HG03457 (cell line): ENCODE data around the gene STARD9.
"Not testable (repeated sequence)": the region's sequence is repeated elsewhere in the genome, so short reads cannot be mapped to it uniquely, and the experiment has no call there.

ENCODE experiments used
- ATAC-seq: cut with Tn5 transposase; IDR thresholded peaks from one replicate; pipeline ENCODE4 v1.9.1; 2021; ENCODE audit warnings: moderate number of reproducible peaks; ENCODE audit not compliant: unreplicated experiment

STARD9 gene

GRCh38 chr15:42575188-42576039, at the start of gene STARD9:
STARD9 (plus strand) TSS chr15:42575606; CDS start chr15:42575716, 110 bp downstream.
- ATAC-seq = peak; percentile 86

GRCh38 chr15:42528970-42529369, 46.4 kb upstream of the STARD9 start:
- no peak for ATAC-seq

- ATAC-seq = no peak
Measured at GRCh38 chr15:42533246-42533645, 42.2 kb upstream of the STARD9 start.

- no peak for ATAC-seq
Measured at GRCh38 chr15:42544853-42545629, 30.4 kb upstream of the STARD9 start.

GRCh38 chr15:42547918-42548248, 27.5 kb upstream of the STARD9 start:
- no peak for ATAC-seq

GRCh38 chr15:42548249-42549031, 27.0 kb upstream of the STARD9 start, which contains the start of the genes HAUS2 and LRRC57:
HAUS2 (plus strand) TSS chr15:42548838; CDS start chr15:42548873, 35 bp downstream.
LRRC57 (minus strand) TSS chr15:42548793; CDS start chr15:42548434, 359 bp downstream.
- peak; percentile 72 for ATAC-seq

- ATAC-seq = peak; percentile 21
Measured at GRCh38 chr15:42549032-42549491, 26.3 kb upstream of the STARD9 start.

GRCh38 chr15:42549741-42550392, 25.5 kb upstream of the STARD9 start:
- ATAC-seq = no peak

GRCh38 chr15:42553554-42553953, 21.9 kb upstream of the STARD9 start:
- ATAC-seq = no peak

- ATAC-seq = not testable (repeated sequence)
Measured at GRCh38 chr15:42556550-42557207, 18.7 kb upstream of the STARD9 start.

GRCh38 chr15:42558739-42559138, 16.7 kb upstream of the STARD9 start:
- no peak for ATAC-seq

GRCh38 chr15:42576040-42576594, 711 bp downstream of the STARD9 start:
- no peak for ATAC-seq

GRCh38 chr15:42576776-42577175, 1.4 kb downstream of the STARD9 start:
- ATAC-seq = no peak

GRCh38 chr15:42577514-42578031, 2.2 kb downstream of the STARD9 start:
- ATAC-seq = no peak

GRCh38 chr15:42578984-42579537, 3.7 kb downstream of the STARD9 start:
- no peak for ATAC-seq

- ATAC-seq = peak; percentile 57
Measured at GRCh38 chr15:42581272-42581730, 5.9 kb downstream of the STARD9 start.

GRCh38 chr15:42582569-42583375, 7.4 kb downstream of the STARD9 start:
- ATAC-seq = no peak
